SK-N-SH treated with all-trans-retinoic acid at 6 μM for 48 hours (cell line): ENCODE measurements around the gene DDX31.

Experiments
- GLIS3 ChIP-seq: fragments of 250-450 bp; sonication (Bioruptor Pico); IDR thresholded peaks from 2 replicates; pipeline ENCODE4 v1.5.0; 2020; ENCODE audit warnings: mild to moderate bottlenecking, moderate library complexity
- TCF4 ChIP-seq: fragments of 250-450 bp; sonication (Bioruptor Pico); IDR thresholded peaks from 2 replicates; pipeline ENCODE4 v1.8.0; 2021; ENCODE audit warnings: mild to moderate bottlenecking, moderate library complexity, borderline replicate concordance
- ZC3H10 ChIP-seq: fragments of 250-450 bp; sonication (Bioruptor Pico); IDR thresholded peaks from 2 replicates; pipeline ENCODE4 v1.5.1; 2021; ENCODE audit warnings: mild to moderate bottlenecking, moderate library complexity
- TF ChIP-seq, protein P1 (sequence below): fragments of 250-450 bp; sonication (Bioruptor Pico); IDR thresholded peaks from 2 replicates; pipeline ENCODE4 v1.5.0; 2020; ENCODE audit warnings: mild to moderate bottlenecking, moderate library complexity

DNA sequence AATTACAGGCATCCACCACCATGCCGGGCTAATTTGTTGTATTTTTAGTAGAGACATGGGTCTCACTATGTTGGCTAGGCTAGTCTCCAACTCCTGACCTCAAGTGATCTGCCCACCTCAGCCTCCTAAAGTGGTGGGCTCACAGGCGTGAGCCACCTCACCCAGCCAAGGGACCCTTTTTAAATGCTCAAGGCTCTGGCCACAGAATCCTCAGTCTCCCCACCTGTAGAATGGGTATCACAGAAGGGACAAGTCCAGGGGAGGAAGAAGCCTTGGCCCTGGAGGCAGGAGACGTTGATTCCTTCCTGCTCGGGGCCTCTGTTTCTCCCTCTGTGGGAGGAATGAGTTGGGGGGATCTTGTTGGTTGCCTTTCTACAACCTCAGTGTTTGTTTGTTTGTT lies 46.2 kb upstream of the DDX31 start:
- TF ChIP-seq ZC3H10 (CRISPR knock-in tag) = no peak
- no peak for TF ChIP-seq GLIS3 (CRISPR knock-in tag)
- TF ChIP-seq, protein P1, sequence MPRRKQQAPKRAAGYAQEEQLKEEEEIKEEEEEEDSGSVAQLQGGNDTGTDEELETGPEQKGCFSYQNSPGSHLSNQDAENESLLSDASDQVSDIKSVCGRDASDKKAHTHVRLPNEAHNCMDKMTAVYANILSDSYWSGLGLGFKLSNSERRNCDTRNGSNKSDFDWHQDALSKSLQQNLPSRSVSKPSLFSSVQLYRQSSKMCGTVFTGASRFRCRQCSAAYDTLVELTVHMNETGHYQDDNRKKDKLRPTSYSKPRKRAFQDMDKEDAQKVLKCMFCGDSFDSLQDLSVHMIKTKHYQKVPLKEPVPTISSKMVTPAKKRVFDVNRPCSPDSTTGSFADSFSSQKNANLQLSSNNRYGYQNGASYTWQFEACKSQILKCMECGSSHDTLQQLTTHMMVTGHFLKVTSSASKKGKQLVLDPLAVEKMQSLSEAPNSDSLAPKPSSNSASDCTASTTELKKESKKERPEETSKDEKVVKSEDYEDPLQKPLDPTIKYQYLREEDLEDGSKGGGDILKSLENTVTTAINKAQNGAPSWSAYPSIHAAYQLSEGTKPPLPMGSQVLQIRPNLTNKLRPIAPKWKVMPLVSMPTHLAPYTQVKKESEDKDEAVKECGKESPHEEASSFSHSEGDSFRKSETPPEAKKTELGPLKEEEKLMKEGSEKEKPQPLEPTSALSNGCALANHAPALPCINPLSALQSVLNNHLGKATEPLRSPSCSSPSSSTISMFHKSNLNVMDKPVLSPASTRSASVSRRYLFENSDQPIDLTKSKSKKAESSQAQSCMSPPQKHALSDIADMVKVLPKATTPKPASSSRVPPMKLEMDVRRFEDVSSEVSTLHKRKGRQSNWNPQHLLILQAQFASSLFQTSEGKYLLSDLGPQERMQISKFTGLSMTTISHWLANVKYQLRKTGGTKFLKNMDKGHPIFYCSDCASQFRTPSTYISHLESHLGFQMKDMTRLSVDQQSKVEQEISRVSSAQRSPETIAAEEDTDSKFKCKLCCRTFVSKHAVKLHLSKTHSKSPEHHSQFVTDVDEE (CRISPR knock-in tag) = no peak
- TF ChIP-seq TCF4 (CRISPR knock-in tag) = no peak
